Prostate gland (tissue), 2 donors: ENCODE measurements around the gene ZNF24.

ENCODE experiments used
- CTCF ChIP-seq, 4 experiments: fragments of 200-600 bp in 2 of 4; fragments of 450-650 bp in 2 of 4; sonication (generic) in 2 of 4; IDR thresholded peaks; 1 replicate in 3 of 4; 2 replicates in 1 of 4; pipeline ENCODE4 v1.5.1; 2016 to 2019; ENCODE audit warnings: antibody characterized with exemption in 4 of 4, mild to moderate bottlenecking in 2 of 4, moderate library complexity in 2 of 4
- POLR2A ChIP-seq: fragments of 450-650 bp; IDR thresholded peaks from one replicate; pipeline ENCODE4 v1.6.1; 2016; ENCODE audit warnings: antibody characterized with exemption, mild to moderate bottlenecking
- POLR2AphosphoS5 ChIP-seq: sonication (generic); formaldehyde crosslinking; IDR thresholded peaks from one replicate; pipeline ENCODE4 v1.6.1; 2017; ENCODE audit warnings: antibody characterized with exemption

- no peak for TF ChIP-seq CTCF (IDR thresholded peaks at IDR 0.05)
- no peak for TF ChIP-seq POLR2AphosphoS5
- TF ChIP-seq POLR2A = no peak
These were observed 17.4 kb downstream of the ZNF24 start for GRCh38 chr18:35326695-35327387.
